ENCODE results near the gene BABAM2.

The BABAM2 gene

DNA sequence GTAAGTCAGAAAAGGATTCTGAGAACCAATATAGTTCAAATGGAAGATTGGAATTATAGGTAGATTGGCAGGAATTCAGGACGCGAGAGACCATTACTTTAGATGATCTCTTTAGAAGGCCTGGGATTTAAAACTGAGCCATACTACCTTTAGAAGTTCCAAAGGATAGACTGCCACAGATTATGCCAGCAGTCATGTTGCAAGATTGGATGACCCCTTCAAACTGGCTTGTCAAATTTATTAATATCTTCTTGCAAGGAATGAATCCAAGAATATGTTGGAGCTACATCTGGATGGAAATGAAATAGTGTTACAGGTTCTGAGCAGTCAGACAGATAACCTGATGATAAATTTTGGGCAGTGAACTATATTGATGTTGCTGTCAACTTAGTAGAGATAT is 22.0 kb downstream of the BABAM2 start:
- DNase-seq = no peak

- no peak for DNase-seq
These were observed 23.7 kb downstream of the BABAM2 start for GRCh38 chr2:27914041-27914804.

DNA sequence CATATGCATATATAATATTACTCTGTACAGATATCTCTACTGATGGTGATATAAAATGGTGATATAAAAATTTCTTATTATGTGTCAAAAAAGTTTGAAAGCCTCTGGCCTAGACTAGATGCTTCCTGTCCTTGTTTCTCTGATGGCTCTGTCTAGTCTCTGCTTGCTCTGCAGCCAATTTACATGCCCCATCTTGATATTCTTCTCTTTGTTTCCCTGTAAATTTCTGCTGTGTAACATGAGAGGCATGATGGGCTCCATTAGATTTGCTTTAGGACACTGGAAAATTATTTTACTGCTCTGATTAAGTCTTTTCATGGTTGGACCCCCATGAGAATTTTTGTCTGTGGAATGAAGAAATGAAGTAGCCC is 24.3 kb downstream of the BABAM2 start:
- DNase-seq = no peak

GRCh38 chr2:27915191-27915590 is 24.7 kb downstream of the BABAM2 start:
- DNase-seq = no peak

DNA sequence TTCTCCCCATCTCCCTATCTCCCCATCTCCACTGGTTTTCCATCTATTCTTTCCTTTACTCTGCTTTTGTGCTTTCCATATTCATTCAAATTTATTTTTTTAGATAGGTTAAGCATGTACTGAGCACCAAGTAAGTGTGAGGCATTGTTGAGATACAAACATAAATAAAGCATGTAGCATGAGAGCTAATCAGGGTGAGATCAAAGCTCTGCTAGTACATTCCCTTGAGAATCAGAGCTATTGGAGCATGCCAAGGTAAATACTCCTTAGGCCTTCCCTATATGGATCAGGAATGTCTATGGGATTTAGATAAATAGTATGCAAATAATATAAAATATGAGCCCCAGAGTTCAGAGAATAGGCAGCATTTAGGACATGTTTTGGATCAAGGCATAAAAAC is 25.3 kb downstream of the BABAM2 start:
- DNase-seq = no peak

- DNase-seq = no peak
These were observed 25.9 kb downstream of the BABAM2 start for GRCh38 chr2:27916293-27916995.

DNA sequence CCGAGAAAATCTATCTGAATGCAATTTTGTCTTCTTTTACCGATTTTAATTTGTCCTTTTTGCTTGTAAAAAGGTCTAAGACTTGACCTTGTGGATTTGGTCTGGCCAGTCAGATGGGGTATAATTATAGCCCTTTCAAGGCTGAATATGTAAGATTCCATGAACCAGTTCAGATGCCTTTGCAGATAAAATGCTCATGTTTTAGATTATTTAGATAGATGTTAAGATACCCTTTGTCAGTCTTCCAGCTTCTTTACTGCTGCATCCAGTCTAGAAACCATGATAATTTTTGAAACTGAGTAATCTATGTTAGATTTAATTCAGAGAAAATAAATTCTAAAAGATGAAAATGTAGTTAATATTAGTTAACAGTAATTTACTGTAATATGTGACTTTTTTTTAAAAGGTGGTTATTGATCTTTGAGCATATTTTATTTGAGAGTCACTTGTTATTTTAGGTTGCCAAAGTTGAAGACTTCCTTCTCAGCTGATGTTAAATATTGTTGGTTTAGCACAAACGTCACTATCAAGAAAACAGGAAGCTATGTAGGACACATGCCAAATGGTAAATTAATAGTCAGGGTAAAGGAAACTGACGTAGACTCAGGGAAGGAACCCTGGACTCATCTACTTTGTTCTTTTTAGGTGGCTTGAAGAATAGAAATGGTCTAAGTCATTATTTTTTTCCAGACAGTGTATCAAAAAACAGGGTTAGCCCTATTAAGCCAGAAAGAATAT is 29.8 kb downstream of the BABAM2 start:
- no peak for DNase-seq

GRCh38 chr2:27921424-27921823 is 30.9 kb downstream of the BABAM2 start:
- DNase-seq = no peak

DNA sequence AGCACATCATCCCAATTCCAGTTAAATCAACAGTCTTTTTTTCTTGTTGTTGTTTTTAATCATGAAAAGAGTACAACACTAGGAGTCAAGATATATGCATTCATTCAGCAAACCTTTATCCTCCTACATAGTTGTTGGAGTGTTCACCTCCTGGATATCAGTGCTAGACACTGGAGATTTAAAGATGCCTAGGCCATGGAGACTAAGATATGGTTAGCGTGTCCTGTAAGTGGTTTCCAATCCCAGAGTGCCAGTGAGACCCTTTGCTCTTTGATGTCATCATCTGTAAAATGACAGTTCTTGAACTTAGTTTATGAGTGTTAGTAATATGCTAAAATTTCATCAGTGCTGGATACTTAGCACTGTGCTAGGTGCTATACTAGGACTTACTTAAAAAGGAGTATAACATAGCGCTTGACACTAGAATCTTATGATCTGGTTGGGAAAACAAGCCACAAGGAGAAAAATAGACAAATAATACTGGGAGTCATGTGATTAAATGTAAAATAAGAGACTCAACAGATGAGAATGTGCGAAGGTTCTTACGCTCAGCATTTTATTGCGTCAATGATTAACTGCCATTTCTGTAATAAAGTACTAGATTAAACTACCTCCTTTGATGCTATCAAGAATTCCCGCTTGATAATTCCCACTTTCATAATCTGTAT is 31.5 kb downstream of the BABAM2 start:
- DNase-seq = no peak

DNA sequence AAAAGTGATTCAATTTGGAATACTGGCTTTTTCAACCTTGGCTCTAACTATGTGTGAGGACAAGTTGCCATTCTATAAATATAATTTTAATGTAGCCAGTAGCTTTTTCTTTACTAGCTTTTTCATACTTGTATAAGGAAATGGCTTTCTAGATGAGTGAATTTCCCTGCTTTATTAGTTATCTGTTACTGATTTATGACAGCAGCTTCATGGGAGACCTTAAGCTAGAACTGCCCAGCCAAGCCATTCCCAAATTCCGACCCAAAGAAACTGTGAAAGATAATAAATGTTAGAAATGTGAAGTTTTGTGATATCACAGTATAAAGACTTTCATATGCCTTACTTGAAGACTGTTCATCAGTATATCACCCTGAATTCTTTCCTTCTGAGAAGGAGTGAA is 32.3 kb downstream of the BABAM2 start:
- no peak for DNase-seq

DNA sequence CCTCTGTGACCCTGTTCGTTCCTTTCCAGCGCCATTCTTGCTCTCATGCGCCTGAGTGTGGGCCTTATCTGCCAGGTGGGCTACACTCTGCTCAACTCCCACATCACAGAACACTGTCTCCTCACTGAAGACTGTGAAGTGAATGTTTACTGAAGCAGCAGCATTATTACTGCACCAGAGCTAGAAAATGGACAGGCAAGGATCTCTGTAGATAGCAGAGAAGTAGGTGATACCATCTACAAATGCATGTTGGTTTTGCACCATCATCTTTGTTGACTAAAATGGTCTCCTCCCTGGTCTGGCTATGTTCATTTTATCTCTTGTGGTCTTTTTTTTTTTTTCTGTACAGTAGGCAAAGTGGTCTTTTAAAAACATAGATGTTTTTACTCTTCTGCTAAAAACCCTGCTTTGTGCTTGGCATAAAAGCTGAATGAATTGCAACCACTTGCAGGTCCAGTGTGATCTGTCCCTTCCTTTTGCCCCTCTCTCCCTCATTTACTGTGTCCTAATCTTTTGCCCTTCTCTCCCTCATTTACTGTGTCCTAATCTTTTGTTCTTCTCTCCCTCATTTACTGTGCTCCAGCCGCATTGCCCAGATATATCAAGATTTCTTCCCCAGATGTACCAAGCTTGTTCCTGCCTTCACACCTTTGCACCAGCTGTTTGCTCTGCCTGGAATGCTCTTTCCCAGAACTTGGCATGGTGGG is 35.4 kb downstream of the BABAM2 start:
- no peak for DNase-seq

DNA sequence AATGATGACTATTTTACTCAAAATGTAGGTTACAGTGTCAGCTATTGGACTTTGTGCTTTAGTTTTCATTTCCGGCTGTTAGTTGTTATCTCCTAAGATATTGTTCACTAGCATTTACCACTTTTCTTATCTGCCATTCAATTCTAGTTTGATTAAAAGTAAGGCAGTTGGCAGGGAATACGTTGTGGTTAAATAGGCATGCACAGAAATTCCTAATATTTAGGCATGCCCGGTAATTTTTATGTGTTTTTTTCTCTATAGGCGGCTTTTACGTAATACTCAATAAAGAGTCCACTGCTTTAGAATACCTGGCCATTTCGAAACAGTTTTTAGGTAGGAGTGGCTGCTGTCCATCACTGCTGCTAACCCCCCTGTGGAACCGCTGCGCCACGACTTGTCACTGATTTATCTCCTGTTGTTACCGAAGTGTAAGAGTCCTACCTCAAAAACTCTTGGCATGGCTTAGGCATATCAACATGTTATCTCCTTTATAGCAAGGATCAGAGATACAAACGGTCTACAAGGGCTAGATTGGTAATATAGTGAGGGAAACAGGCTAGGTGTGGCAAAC is 39.5 kb downstream of the BABAM2 start:
- DNase-seq = no peak

DNA sequence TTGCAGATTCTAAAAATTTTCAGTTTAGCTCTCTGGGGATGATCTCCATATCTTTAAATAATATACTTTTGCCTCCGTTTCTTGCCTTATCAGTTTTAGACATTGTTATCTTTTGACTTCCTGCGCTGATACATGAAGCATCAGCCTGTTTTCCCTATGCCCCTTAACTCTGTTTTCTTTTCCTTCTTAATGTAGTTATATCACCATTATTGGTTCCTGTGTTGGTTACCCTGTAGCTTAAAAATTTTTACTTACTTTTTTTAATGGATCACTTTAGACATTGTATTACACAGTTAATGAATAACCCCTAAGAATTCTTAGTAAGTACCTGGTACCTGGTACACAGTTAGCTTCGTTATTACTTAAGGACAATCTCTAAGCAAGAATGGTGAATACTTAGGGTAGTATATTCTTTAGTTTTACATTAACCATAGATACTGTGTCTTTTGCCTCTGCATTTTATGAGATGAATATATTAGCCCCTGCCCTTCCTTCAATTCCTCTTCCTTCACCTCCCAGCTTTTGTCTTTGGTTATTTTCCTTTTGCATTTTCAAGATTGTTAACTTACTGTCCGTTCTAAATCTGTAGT is 40.9 kb downstream of the BABAM2 start:
- no peak for DNase-seq

DNA sequence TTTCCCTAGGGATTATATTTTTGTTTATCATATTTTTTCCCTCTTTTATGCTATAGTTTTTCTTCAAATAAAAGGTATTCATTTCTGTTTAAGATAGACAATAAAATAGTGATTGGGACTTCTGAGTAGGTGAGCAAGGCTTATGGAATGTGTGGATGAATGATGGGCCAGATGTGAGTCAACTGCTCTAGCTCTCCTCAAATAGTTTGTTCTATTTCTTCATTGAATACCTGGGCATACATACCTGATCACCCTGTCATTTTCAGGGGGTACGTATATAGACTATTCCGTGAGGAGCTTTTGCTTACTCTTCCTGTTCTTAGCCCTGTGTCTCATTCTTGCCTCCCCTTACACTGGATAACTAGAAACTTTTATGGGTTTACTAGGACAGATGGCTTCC is 41.9 kb downstream of the BABAM2 start:
- no peak for DNase-seq

DNA sequence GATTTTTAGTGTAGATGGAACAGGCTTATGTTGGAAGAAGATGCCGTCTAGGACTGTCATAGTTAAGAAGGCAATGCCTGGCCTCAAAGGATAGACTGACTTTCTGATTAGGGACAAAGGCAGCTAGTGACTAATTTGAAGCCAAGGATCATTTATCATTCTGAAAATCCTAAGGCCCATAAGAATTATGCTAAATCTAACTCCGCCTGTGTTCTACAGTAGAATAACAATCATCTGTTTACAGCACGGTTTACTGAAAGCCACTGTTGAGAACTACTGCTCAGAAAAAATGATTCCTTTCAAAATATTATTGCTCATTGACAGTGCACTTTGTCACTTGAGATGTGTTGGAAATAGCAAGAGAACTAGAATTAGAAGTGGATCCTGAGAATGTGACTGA is 44.5 kb downstream of the BABAM2 start:
- no peak for DNase-seq

DNA sequence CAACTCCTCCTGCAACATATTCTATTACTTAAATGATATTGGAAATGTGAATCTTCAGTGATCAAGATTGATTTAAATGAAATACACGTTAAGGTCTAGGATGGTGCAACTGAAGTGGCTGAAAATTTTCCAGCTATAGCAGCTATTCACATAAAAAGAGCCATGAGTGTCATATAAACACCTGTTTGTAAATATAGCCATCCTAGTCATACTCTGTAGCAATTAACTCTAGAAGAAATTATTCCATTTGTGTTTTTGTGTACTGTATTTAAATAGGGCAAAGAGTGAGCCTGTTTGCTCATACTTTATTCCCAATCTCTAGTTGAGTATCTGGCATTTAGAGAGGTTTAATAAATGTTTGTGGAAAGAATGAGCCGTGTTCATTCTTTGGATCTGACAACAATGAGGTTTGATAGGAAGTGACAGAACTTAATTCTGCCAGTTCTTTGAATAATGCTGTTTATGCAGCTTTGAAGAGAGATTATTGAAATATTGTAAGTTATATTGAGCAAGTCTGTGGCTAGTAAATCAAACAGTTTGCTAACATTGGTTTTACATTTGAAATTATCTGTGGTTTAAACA is 49.7 kb downstream of the BABAM2 start:
- no peak for DNase-seq

DNA sequence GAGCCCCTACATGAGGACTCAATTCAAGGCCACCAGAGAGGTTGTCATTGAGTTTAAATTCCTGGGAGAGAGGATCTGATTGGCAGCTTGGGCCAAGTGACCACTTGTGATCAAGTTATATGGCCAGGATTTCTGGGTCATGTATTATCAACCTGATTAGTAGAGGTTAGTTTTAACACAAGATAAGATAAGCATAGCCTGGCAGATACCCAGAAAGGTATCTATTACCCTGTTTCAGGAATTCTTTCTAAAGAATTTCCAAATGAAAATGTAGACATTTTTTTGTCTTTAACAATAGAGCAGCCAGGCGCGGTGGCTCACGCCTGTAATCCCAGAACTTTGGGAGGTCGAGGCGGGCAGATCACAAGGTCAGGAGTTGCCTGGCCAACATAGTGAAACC is 50.5 kb downstream of the BABAM2 start:
- no peak for DNase-seq

GRCh38 chr2:27942612-27943547 is 52.4 kb downstream of the BABAM2 start:
- DNase-seq = no peak

DNA sequence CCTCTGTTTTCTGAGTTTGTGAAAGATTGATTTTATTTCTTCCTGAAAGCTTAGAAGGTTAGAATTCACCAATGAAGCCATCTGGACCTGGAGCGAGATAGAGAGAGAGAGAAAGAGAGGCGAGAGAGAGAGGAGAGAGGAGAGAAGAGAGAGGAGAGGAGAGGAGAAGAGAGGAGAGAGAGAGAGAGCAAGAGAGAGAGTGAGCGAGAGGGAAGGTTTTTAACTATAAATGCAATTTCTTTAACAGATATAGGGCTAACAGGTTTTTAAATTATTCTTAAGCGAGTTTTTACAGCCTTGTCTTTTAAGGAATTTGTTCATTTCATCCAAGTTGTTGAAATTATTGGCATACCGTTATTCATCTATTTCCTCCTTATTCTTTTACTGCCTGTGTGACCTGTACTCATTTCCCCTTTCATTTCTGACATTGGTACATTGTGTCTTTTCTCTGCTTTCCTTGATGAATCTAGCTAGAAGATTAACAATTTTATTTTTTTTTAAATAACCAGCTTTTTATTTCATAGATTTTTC is 56.1 kb downstream of the BABAM2 start:
- no peak for DNase-seq

DNA sequence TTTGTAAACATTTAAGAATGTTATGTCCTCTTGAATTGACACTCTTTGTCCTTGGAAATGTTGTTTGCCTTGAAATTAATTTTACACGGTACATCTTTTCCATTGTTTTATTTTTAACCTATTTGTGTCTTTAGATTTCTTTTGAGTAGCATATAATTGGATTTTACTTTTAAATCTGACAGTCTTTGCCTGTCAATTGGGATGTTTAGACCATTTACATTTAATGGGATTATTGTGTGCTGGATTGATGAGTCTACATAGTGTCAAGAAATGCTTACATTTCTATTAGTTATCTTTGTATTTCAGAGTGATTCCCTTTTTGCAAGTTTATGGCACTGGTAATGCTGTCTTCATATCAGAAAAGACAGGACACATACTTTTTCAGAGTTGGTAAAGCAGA is 61.5 kb downstream of the BABAM2 start:
- no peak for DNase-seq
